A549 treated with AZD2906 at 1 μM for 4 hours (cell line): ENCODE data around the gene TPX2. TPM values are rescaled to one million over a fixed set of nuclear protein-coding genes. Genes with fewer than 3 reads are reported as not detected.

Experiments
- total RNA-seq: library from RNA; stranded (reverse); fragments of 200-300 nt; extraction: Qiagen RNA extraction; gene quantifications from 5 replicates; pipeline ENCODE4 v1.2.3, GENCODE V29; 2022

TPX2 gene
- total RNA-seq = 95.0 to 121 TPM (median 100 TPM) in 5 replicates

DNA sequence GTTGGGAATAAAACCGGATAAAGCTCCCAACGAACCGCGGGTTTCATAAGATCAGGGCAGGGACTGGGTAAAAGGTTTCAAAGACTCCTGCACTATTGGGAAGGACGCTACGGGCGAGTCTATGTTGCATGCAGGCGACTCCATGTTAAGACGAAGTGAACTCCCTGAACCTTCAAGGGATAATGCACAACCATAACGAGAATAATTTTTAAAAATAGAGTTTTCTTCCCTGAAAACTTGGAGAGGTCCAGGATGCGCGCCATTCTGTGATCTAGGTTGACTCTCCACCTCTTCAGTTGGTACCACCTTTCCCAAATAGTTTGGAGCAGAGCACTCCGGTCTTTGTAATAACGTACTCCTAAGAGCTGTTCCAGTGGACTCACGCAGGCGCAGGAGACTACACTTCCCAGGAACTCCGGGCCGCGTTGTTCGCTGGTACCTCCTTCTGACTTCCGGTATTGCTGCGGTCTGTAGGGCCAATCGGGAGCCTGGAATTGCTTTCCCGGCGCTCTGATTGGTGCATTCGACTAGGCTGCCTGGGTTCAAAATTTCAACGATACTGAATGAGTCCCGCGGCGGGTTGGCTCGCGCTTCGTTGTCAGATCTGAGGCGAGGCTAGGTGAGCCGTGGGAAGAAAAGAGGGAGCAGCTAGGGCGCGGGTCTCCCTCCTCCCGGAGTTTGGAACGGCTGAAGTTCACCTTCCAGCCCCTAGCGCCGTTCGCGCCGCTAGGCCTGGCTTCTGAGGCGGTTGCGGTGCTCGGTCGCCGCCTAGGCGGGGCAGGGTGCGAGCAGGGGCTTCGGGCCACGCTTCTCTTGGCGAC lies at the start of gene TPX2:
TSS of gene TPX2 (plus strand) at position 562 of the 821 bp plus-strand sequence. CDS start 18,187 bp downstream, outside the sequence.

DNA sequence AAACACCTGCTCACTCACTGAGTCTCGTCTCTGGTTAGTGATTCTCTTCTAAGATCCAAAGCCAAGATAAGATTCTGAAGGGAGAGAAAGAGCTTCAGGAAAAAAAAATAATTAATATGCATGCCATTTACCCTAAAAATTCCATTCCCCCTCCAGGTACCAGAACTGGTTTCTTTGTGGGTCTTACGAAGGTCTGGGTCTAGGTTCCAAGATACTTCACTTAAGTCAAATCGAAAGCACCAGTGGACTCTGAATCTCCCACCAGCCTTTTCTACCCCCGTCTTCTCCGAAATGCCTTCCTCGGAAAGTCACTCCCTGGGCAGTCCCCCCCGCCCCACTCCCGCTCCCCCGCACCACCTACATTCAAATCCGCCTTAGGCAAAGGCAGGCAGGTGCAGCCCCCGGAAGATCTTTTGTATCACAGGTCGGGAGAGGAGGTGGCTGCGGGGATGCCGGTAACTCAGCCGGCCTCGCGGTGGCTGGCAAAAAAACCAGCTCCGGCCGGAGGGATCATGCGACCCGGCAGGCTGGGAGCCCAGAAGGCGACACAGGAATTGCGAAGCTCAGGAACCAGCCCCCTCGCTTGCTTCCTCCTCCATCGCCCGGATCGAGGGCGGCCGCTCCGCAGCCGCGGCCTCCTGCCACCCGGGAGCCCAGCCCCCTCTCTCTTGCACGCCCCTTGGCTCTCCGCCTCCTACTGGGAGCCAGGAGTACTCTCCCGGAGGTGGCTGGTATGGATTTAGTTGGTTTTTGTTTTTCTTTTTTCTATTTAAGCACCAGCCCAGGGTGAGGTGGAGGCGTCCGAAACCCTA lies 16.6 kb upstream of the TPX2 start, which contains the start of gene BCL2L1:
TSS of gene BCL2L1 (minus strand) at position 612 of the 812 bp plus-strand sequence. CDS start 650 bp downstream, outside the sequence.

GRCh38 chr20:31819083-31819784 lies 80.1 kb downstream of the TPX2 start, which contains the start of gene MYLK2:
Gene MYLK2, plus strand, starts transcription at chr20:31819356. Its CDS starts 225 bp downstream, at chr20:31819581.

DNA sequence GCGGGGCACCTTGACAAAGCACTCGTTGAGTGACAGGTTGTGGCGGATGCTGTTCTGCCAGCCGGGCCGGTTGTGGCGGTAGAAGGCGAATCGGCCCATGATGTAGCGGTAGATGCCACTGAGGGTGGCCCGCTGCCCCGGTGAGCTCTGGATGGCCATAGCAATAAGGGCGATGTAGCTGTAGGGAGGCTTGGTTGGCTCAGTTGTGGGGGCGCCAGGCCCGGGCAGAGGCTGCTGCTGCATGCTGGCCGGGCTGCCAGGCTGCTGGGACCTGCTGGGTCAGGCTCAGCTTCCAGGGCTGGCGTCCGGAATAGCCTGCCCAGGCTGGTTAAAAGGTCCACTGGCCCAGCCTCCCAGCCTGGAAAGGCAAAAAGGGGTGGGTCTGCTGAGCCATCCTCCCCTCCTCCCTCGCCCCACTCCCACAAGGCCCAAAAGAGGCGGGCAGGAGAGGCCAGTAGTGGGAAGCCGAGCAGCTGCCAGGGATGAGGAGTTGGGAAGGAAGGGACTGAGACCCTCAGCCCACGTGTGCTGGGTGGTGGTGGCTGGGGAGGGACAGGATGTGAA lies 106.3 kb downstream of the TPX2 start, which contains the start of gene FOXS1:
TSS of gene FOXS1 (minus strand) at position 305 of the 564 bp plus-strand sequence. CDS start at position 243, 62 bp downstream.

Other genes starting within 250 kb of the TPX2 start
- 201 to 260 TPM (median 245 TPM) in 5 replicates for gene HM13, start 224.8 kb upstream of the TPX2 start, total RNA-seq
- 331 to 548 TPM (median 489 TPM) in 5 replicates for gene ID1, start 134.0 kb upstream of the TPX2 start, total RNA-seq
- not detected in 5 replicates for gene COX4I2, start 101.4 kb upstream of the TPX2 start, total RNA-seq
- gene BCL2L1, start 16.4 kb upstream of the TPX2 start, total RNA-seq = 289 to 327 TPM (median 306 TPM) in 5 replicates
- gene MYLK2, start 80.1 kb downstream of the TPX2 start, total RNA-seq = 0.35 to 0.84 TPM (median 0.45 TPM) in 5 replicates
- 0.21 to 0.53 TPM (median 0.30 TPM) in 5 replicates for gene FOXS1, start 106.3 kb downstream of the TPX2 start, total RNA-seq
- gene DUSP15, start 131.2 kb downstream of the TPX2 start, total RNA-seq = 0.75 to 1.1 TPM (median 0.94 TPM) in 5 replicates
- 0.03 to 0.12 TPM in 2 of 5 replicates, not detected in the others for gene TTLL9, start 131.3 kb downstream of the TPX2 start, total RNA-seq
- 28.2 to 32.8 TPM (median 28.8 TPM) in 5 replicates for gene PDRG1, start 212.8 kb downstream of the TPX2 start, total RNA-seq
- gene XKR7, start 228.9 kb downstream of the TPX2 start, total RNA-seq = 0.01 TPM in 3 of 5 replicates, not detected in the others